ENCODE measurements around the gene FYN. TPM values are rescaled to one million over a fixed set of nuclear protein-coding genes. Genes with fewer than 3 reads are reported as not detected.
A peak's percentile ranks its signal among the peaks of the same experiment; 100 is the strongest.

Gene FYN
- total RNA-seq, 2 donors from 2014 or later, result 13.7 to 103 TPM

- no peak for TF ChIP-seq POLR2AphosphoS5 (IDR thresholded peaks at IDR 0.05)
- TF ChIP-seq, protein P1, sequence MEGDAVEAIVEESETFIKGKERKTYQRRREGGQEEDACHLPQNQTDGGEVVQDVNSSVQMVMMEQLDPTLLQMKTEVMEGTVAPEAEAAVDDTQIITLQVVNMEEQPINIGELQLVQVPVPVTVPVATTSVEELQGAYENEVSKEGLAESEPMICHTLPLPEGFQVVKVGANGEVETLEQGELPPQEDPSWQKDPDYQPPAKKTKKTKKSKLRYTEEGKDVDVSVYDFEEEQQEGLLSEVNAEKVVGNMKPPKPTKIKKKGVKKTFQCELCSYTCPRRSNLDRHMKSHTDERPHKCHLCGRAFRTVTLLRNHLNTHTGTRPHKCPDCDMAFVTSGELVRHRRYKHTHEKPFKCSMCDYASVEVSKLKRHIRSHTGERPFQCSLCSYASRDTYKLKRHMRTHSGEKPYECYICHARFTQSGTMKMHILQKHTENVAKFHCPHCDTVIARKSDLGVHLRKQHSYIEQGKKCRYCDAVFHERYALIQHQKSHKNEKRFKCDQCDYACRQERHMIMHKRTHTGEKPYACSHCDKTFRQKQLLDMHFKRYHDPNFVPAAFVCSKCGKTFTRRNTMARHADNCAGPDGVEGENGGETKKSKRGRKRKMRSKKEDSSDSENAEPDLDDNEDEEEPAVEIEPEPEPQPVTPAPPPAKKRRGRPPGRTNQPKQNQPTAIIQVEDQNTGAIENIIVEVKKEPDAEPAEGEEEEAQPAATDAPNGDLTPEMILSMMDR (IDR thresholded peaks at IDR 0.05), result no peak
- TF ChIP-seq POLR2A (IDR thresholded peaks at IDR 0.05), result no peak
- Histone ChIP-seq H3K27me3 (replicated peaks; ENCODE audit: insufficient read depth) (no peaks in the 10 kb centered on the region), H3K36me3 (no peaks in the 10 kb centered on the region), H3K4me1 (replicated peaks) (no peaks in the 10 kb centered on the region), H3K4me3 (no peak overlapping the region), H3K9me3 (no peaks in the 10 kb centered on the region), H3K27ac (no peak overlapping the region)
- intact Hi-C loops (cut with DNase I), result no loop called here
- no peak for DNase-seq (ENCODE audit: low spot score)
- WGBS, result 70% methylated on average over 7 of the region's 7 CpGs
These were observed 67.6 kb downstream of the FYN start for GRCh38 chr6:111805511-111806164.

GRCh38 chr6:111804627-111805235 is 68.5 kb downstream of the FYN start:
- Histone ChIP-seq H3K27ac (peak overlapping the region in 1 of 2 donors; percentile 37), H3K4me1 (replicated peaks) (no peaks in the 10 kb centered on the region), H3K27me3 (replicated peaks; ENCODE audit: insufficient read depth) (no peaks in the 10 kb centered on the region), H3K36me3 (no peaks in the 10 kb centered on the region), H3K4me3 (no peak overlapping the region), H3K9me3 (no peaks in the 10 kb centered on the region)
- no peak for DNase-seq (ENCODE audit: low spot score)
- WGBS, result 81% methylated on average over 8 of the region's 8 CpGs
- intact Hi-C loops (cut with DNase I), result no loop called here
- TF ChIP-seq POLR2AphosphoS5 (IDR thresholded peaks at IDR 0.05), result no peak
- no peak for TF ChIP-seq POLR2A (IDR thresholded peaks at IDR 0.05)
- TF ChIP-seq, protein P1 (IDR thresholded peaks at IDR 0.05), result no peak

DNA sequence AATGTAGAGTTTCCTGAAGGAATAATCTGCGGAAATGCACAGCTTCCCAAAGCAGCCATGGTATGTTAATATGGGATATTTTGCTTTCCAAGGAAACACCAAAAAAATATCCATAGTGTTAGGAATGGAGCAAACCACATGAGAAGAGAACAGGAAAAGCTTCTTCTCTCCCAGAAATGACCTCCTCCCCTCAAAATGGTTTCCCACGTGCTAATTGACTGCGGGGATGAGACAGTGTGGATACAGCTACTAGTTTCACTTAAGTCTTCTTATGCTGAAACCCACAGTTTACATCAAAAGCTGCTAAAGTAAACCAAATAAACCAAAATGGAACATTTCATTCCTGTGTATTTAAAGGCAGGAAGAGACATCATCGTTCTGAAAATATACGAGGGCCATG is 69.4 kb downstream of the FYN start:
- Histone ChIP-seq H3K4me3 (no peak overlapping the region), H3K4me1 (replicated peaks) (no peaks in the 10 kb centered on the region), H3K36me3 (no peaks in the 10 kb centered on the region), H3K27me3 (replicated peaks; ENCODE audit: insufficient read depth) (no peaks in the 10 kb centered on the region), H3K9me3 (no peaks in the 10 kb centered on the region), H3K27ac (no peak overlapping the region)
- no peak for TF ChIP-seq POLR2AphosphoS5 (IDR thresholded peaks at IDR 0.05)
- TF ChIP-seq, protein P1 (IDR thresholded peaks at IDR 0.05), result no peak
- TF ChIP-seq POLR2A (IDR thresholded peaks at IDR 0.05), result no peak
- DNase-seq (ENCODE audit: low spot score), result no peak
- intact Hi-C loops (cut with DNase I), result no loop called here
- WGBS, result 58% methylated on average over 5 of the region's 5 CpGs

DNA sequence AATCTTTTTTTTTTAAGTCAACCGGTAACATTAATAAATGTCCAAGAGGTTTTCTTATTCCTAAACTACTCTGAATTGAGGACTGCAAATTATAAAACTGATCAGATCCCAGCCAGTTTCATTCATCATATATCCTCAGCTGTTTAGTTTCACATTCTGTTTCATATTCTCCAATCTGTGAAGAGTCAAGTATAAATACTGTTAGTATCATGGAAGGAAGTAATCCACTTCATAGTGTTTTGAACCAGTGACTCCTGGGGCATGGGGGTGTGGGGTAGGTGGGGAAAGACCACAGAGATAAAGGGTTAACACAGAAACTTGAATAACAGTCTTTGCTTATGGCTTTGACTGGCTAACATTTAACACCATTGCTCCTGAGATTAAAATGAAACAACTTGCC is 69.9 kb downstream of the FYN start:
- intact Hi-C loops (cut with DNase I), result no loop called here
- H3K4me1 ChIP-seq (replicated peaks), result no peaks in the 10 kb centered on the region
- WGBS, result 95% methylated on average over 1 of the region's 1 CpG
- H3K9me3 ChIP-seq, result no peaks in the 10 kb centered on the region
- DNase-seq (ENCODE audit: low spot score), result no peak
- no peak overlapping the region for H3K27ac ChIP-seq
- no peak for TF ChIP-seq POLR2A (IDR thresholded peaks at IDR 0.05)
- no peak for TF ChIP-seq POLR2AphosphoS5 (IDR thresholded peaks at IDR 0.05)
- TF ChIP-seq, protein P1 (IDR thresholded peaks at IDR 0.05), result no peak
- no peaks in the 10 kb centered on the region for H3K27me3 ChIP-seq (replicated peaks; ENCODE audit: insufficient read depth)
- no peak overlapping the region for H3K4me3 ChIP-seq
- no peaks in the 10 kb centered on the region for H3K36me3 ChIP-seq
